OCI-M1 (cell line): ENCODE measurements around the gene HIRA.
"Not testable (repeated sequence)": the region's sequence is repeated elsewhere in the genome, so short reads cannot be mapped to it uniquely, and the experiment has no call there.

Experiments
- DNase-seq: peaks from one replicate; lab custom pipeline; 2025; lab: John Stamatoyannopoulos, UW

HIRA gene

GRCh38 chr22:19330205-19330604, 101.3 kb downstream of the HIRA start:
- not testable (repeated sequence) for DNase-seq

GRCh38 chr22:19329454-19329853, 102.1 kb downstream of the HIRA start:
- DNase-seq: no peak

- DNase-seq: no peak
Observed at GRCh38 chr22:19325296-19325948, 106.1 kb downstream of the HIRA start.

- not testable (repeated sequence) for DNase-seq
Observed at GRCh38 chr22:19323420-19323819, 108.1 kb downstream of the HIRA start.

GRCh38 chr22:19321757-19322156, 109.8 kb downstream of the HIRA start:
- no peak for DNase-seq

GRCh38 chr22:19320136-19320535, 111.4 kb downstream of the HIRA start:
- not testable (repeated sequence) for DNase-seq

GRCh38 chr22:19319281-19319680, 112.3 kb downstream of the HIRA start:
- DNase-seq: no peak

GRCh38 chr22:19317865-19318264, 113.7 kb downstream of the HIRA start:
- DNase-seq: no peak

- DNase-seq: no peak
Observed at GRCh38 chr22:19307872-19308271, 123.7 kb downstream of the HIRA start.

- DNase-seq: not testable (repeated sequence)
Observed at GRCh38 chr22:19306535-19306934, 125.0 kb downstream of the HIRA start.

GRCh38 chr22:19304547-19304946, 127.0 kb downstream of the HIRA start:
- no peak for DNase-seq

GRCh38 chr22:19303785-19304184, 127.7 kb downstream of the HIRA start:
- no peak for DNase-seq

GRCh38 chr22:19295733-19296132, 135.8 kb downstream of the HIRA start:
- DNase-seq: no peak

GRCh38 chr22:19292458-19293230, 138.9 kb downstream of the HIRA start:
- no peak for DNase-seq

- peak; percentile 83 for DNase-seq
Observed at GRCh38 chr22:19291580-19292457, 139.7 kb downstream of the HIRA start, which contains the start of gene CLTCL1. Gene CLTCL1 (minus strand): TSS chr22:19291719. CDS start chr22:19291641, 78 bp downstream.

GRCh38 chr22:19291218-19291579, 140.3 kb downstream of the HIRA start:
- peak; percentile 26 for DNase-seq

GRCh38 chr22:19290400-19291217, 140.9 kb downstream of the HIRA start:
- DNase-seq: peak; percentile 29

GRCh38 chr22:19289475-19290161, 141.9 kb downstream of the HIRA start:
- DNase-seq: peak; percentile 80

- DNase-seq: no peak
Observed at GRCh38 chr22:19287889-19288288, 143.6 kb downstream of the HIRA start.

- DNase-seq: no peak
Observed at GRCh38 chr22:19287076-19287707, 144.3 kb downstream of the HIRA start.
